ENCODE results near the gene MCIDAS.

- TF ChIP-seq CTCF (conservative IDR thresholded peaks at IDR 0.05; ENCODE audit: low read length), result no peak
- TF ChIP-seq EZH2phosphoT487 (IDR thresholded peaks at IDR 0.05; ENCODE audit: borderline replicate concordance, low read depth, low read length), result no peak
These were observed 6.5 kb downstream of the MCIDAS start for GRCh38 chr5:55220433-55221185.

Measured in OCI-LY7 (cell line).